ENCODE results near the gene AKT2.

AKT2 gene

GRCh38 chr19:40249781-40250180, 35.4 kb downstream of the AKT2 start:
- Histone ChIP-seq H3K27me3 (replicated peaks; ENCODE audit: insufficient read depth, low read length) (no peaks in the 10 kb centered on the region), H3F3A (ENCODE audit: insufficient read depth, low read length) (no peaks in the 10 kb centered on the region), H3K9me3 (replicated peaks; ENCODE audit: insufficient read depth, low read length) (no peaks in the 10 kb centered on the region), H3K36me3 (replicated peaks; ENCODE audit: insufficient read depth, low read length) (no peaks in the 10 kb centered on the region), H3K9me2 (replicated peaks; ENCODE audit: insufficient read depth, low read length) (no peaks in the 10 kb centered on the region), H3K4me2 (ENCODE audit: low read depth, low read length) (no peak overlapping the region), H2AFZ (ENCODE audit: low read length) (no peak overlapping the region), H3K4me3 (ENCODE audit: low read length) (no peak overlapping the region), H3K79me2 (ENCODE audit: low read length) (peaks cover 59% of the 10 kb centered on the region), H4K20me1 (ENCODE audit: insufficient read depth, low read length) (no peaks in the 10 kb centered on the region), H3K27ac (ENCODE audit: low read length) (no peak overlapping the region), H3K9ac (ENCODE audit: low read length) (no peak overlapping the region), H3K4me1 (ENCODE audit: low read length) (no peaks in the 10 kb centered on the region)
- DNase-seq: no peak
- no peak for TF ChIP-seq EZH2 (optimal IDR thresholded peaks at IDR 0.05; ENCODE audit: low read depth, low read length)
- TF ChIP-seq EZH2phosphoT487 (IDR thresholded peaks at IDR 0.05; ENCODE audit: low read length): no peak
- TF ChIP-seq CTCF (IDR thresholded peaks at IDR 0.05; ENCODE audit: low read length): no peak

GRCh38 chr19:40249201-40249600, 35.9 kb downstream of the AKT2 start:
- H3K4me2 ChIP-seq (ENCODE audit: low read depth, low read length): no peak overlapping the region
- no peak for DNase-seq
- peaks cover 65% of the 10 kb centered on the region for H3K79me2 ChIP-seq (ENCODE audit: low read length)
- H3K36me3 ChIP-seq (replicated peaks; ENCODE audit: insufficient read depth, low read length): no peaks in the 10 kb centered on the region
- no peaks in the 10 kb centered on the region for H3K4me1 ChIP-seq (ENCODE audit: low read length)
- no peaks in the 10 kb centered on the region for H3K27me3 ChIP-seq (replicated peaks; ENCODE audit: insufficient read depth, low read length)
- H3K4me3 ChIP-seq (ENCODE audit: low read length): no peak overlapping the region
- H3K9me3 ChIP-seq (replicated peaks; ENCODE audit: insufficient read depth, low read length): no peaks in the 10 kb centered on the region
- H3K9ac ChIP-seq (ENCODE audit: low read length): no peak overlapping the region
- H3K9me2 ChIP-seq (replicated peaks; ENCODE audit: insufficient read depth, low read length): no peaks in the 10 kb centered on the region
- no peak overlapping the region for H3K27ac ChIP-seq (ENCODE audit: low read length)
- no peaks in the 10 kb centered on the region for H3F3A ChIP-seq (ENCODE audit: insufficient read depth, low read length)
- H2AFZ ChIP-seq (ENCODE audit: low read length): no peak overlapping the region
- TF ChIP-seq CTCF (IDR thresholded peaks at IDR 0.05; ENCODE audit: low read length) (no peak), EZH2phosphoT487 (IDR thresholded peaks at IDR 0.05; ENCODE audit: low read length) (no peak), EZH2 (optimal IDR thresholded peaks at IDR 0.05; ENCODE audit: low read depth, low read length) (no peak)
- no peaks in the 10 kb centered on the region for H4K20me1 ChIP-seq (ENCODE audit: insufficient read depth, low read length)

- Histone ChIP-seq H3K36me3 (replicated peaks; ENCODE audit: insufficient read depth, low read length) (no peaks in the 10 kb centered on the region), H3K79me2 (ENCODE audit: low read length) (peaks cover 61% of the 10 kb centered on the region), H2AFZ (ENCODE audit: low read length) (no peak overlapping the region), H3K4me1 (ENCODE audit: low read length) (no peaks in the 10 kb centered on the region), H3K9me2 (replicated peaks; ENCODE audit: insufficient read depth, low read length) (no peaks in the 10 kb centered on the region), H3K27ac (ENCODE audit: low read length) (no peak overlapping the region), H3K9me3 (replicated peaks; ENCODE audit: insufficient read depth, low read length) (no peaks in the 10 kb centered on the region), H3K9ac (ENCODE audit: low read length) (no peak overlapping the region), H3F3A (ENCODE audit: insufficient read depth, low read length) (no peaks in the 10 kb centered on the region), H3K4me3 (ENCODE audit: low read length) (no peak overlapping the region), H3K27me3 (replicated peaks; ENCODE audit: insufficient read depth, low read length) (no peaks in the 10 kb centered on the region), H4K20me1 (ENCODE audit: insufficient read depth, low read length) (no peaks in the 10 kb centered on the region), H3K4me2 (ENCODE audit: low read depth, low read length) (no peak overlapping the region)
- no peak for TF ChIP-seq EZH2 (optimal IDR thresholded peaks at IDR 0.05; ENCODE audit: low read depth, low read length)
- no peak for TF ChIP-seq CTCF (IDR thresholded peaks at IDR 0.05; ENCODE audit: low read length)
- no peak for TF ChIP-seq EZH2phosphoT487 (IDR thresholded peaks at IDR 0.05; ENCODE audit: low read length)
- no peak for DNase-seq
Measured at GRCh38 chr19:40247735-40248262, 37.3 kb downstream of the AKT2 start.

Data from MM.1S (cell line).